K562 (cell line): ENCODE data around the gene ARL8A. TPM values are rescaled to one million over a fixed set of nuclear protein-coding genes. Genes with fewer than 3 reads are reported as not detected.

Source experiments
- ATAC-seq: fragments of 200-7000 bp; cut with Tn5 transposase; 3 replicates; pipeline ENCODE4 v1.9.1; 2020; ENCODE audit warnings: moderate library complexity
- Bru-seq: library from RNA; stranded (reverse); fragments of 400-500 nt; gene quantifications from one replicate; lab custom pipeline; 2021; lab: Mats Ljungman, UMichigan
- BruChase-seq, 2 experiments: library from RNA; stranded (reverse); fragments of 400-500 nt; gene quantifications; one replicate each; lab custom pipeline; 2021; lab: Mats Ljungman, UMichigan
- BruUV-seq: library from RNA; stranded (reverse); fragments of 400-500 nt; replicated peaks from 2 replicates; lab custom pipeline; 2021; lab: Mats Ljungman, UMichigan
- CTCF ChIA-PET: fragments of 300-600 bp; formaldehyde crosslinking; extraction: SDS; loops from one replicate; lab custom pipeline; 2021; ENCODE audit warnings: low intra/inter-chr PET ratio; lab: Yijun Ruan, JAX
- POLR2A ChIA-PET: fragments of 300-600, 350-650 bp; sonication (Branson Sonifier 250); formaldehyde crosslinking; extraction: SDS; loops from one replicate; lab custom pipeline; 2021; ENCODE audit warnings: antibody characterized with exemption, inconsistent platforms; lab: Yijun Ruan, JAX
- DNase-seq, 4 experiments: peaks; one replicate each; pipeline versions ENCODE4 v3.0.0 to v3.0.0-alpha.2; 2011 to 2018; ENCODE audit warnings: low spot score in 3 of 4, mixed read lengths in 3 of 4; ENCODE audit errors: extremely low read depth in 1 of 4
- FAIRE-seq: peaks from 2 replicates; lab custom pipeline; 2011; peaks lifted over from hg19 to GRCh38; lab: Jason Lieb, UNC
- H2AFZ ChIP-seq: 2 replicates; pipeline ENCODE4 v1.6.0; 2011; ENCODE audit warnings: low read depth, low read length, control low read depth, inconsistent platforms
- H3K27ac ChIP-seq: fragments of 200-600 bp; 3 replicates; pipeline ENCODE4 v1.8.0; 2011; ENCODE audit warnings: low read depth, mild to moderate bottlenecking, control low read depth, inconsistent platforms, low read length, moderate library complexity, mixed read lengths; ENCODE audit errors: extremely low read depth
- H3K27me3 ChIP-seq, 2 experiments: fragments of 300-600 bp in 1 of 2; 2 replicates in 1 of 2; 3 replicates in 1 of 2; pipeline versions ENCODE4 v1.6.0 to v1.8.0; 2011; ENCODE audit warnings: inconsistent platforms in 2 of 2, low read length in 2 of 2, mild to moderate bottlenecking in 1 of 2, mixed read lengths in 1 of 2, moderate library complexity in 1 of 2; ENCODE audit not compliant: control insufficient read depth in 2 of 2, insufficient read depth in 2 of 2
- H3K36me3 ChIP-seq: fragments of 300-600 bp; 3 replicates; pipeline ENCODE4 v1.8.0; 2011; ENCODE audit warnings: mild to moderate bottlenecking, low read length, inconsistent platforms; ENCODE audit not compliant: control insufficient read depth, insufficient read depth
- H3K4me1 ChIP-seq, 2 experiments: fragments of 200-600 bp in 1 of 2; replicated peaks in 1 of 2; 2 replicates in 1 of 2; 3 replicates in 1 of 2; pipeline versions ENCODE4 v1.5.1 to v1.8.0; 2011; ENCODE audit warnings: inconsistent platforms in 2 of 2, low read length in 2 of 2, mild to moderate bottlenecking in 1 of 2, mixed read lengths in 1 of 2, moderate library complexity in 1 of 2; ENCODE audit not compliant: control insufficient read depth in 2 of 2, insufficient read depth in 2 of 2
- H3K4me2 ChIP-seq: 2 replicates; pipeline ENCODE4 v1.6.1; 2011; ENCODE audit warnings: low read length, control low read depth, inconsistent platforms, mixed read lengths; ENCODE audit not compliant: insufficient read depth
- H3K4me3 ChIP-seq: fragments of 200-600 bp; sonication (generic), shearing (Covaris generic); 2 replicates; pipeline ENCODE4 v1.5.1; 2016; ENCODE audit warnings: control low read depth, inconsistent platforms
- H3K79me2 ChIP-seq: fragments of 200-600 bp; 3 replicates; pipeline ENCODE4 v1.8.0; 2011; ENCODE audit warnings: low read length, inconsistent platforms; ENCODE audit not compliant: control insufficient read depth, insufficient read depth
- H3K9ac ChIP-seq, 2 experiments: 2 replicates each; pipeline versions ENCODE4 v1.6.0 to v1.6.1; 2011; ENCODE audit warnings: low read depth in 2 of 2, low read length in 2 of 2, control low read depth in 1 of 2, inconsistent platforms in 1 of 2, mild to moderate bottlenecking in 1 of 2, mixed read lengths in 1 of 2; ENCODE audit not compliant: insufficient read depth in 1 of 2
- H3K9me1 ChIP-seq: one replicate; pipeline ENCODE4 v1.6.0; 2011; ENCODE audit warnings: inconsistent platforms, mild to moderate bottlenecking, low read length, moderate library complexity; ENCODE audit not compliant: control insufficient read depth, insufficient read depth
- H3K9me3 ChIP-seq: replicated peaks from 2 replicates; pipeline ENCODE4 v1.5.1; 2011; ENCODE audit warnings: low read depth, low read length, inconsistent platforms; ENCODE audit not compliant: control insufficient read depth, insufficient read depth
- H4K20me1 ChIP-seq: replicated peaks from 2 replicates; pipeline ENCODE4 v1.6.1; 2011; ENCODE audit warnings: low read length, inconsistent platforms, mixed read lengths; ENCODE audit not compliant: control insufficient read depth, insufficient read depth
- ARID4B ChIP-seq: sonication (generic); formaldehyde crosslinking; IDR thresholded peaks from 2 replicates; pipeline ENCODE4 v1.8.0; 2022; ENCODE audit warnings: mild to moderate bottlenecking, missing genetic modification reagents
- CBX1 ChIP-seq: sonication (generic); IDR thresholded peaks from 2 replicates; pipeline ENCODE4 v1.6.1; 2016; ENCODE audit warnings: antibody characterized with exemption, low read depth, mild to moderate bottlenecking
- CREB3L1 ChIP-seq: fragments of 450-650 bp; IDR thresholded peaks from 2 replicates; pipeline ENCODE4 v1.6.1; 2014; ENCODE audit warnings: low read depth, mild to moderate bottlenecking, moderate library complexity, borderline replicate concordance
- HMGN3 ChIP-seq: IDR thresholded peaks from 2 replicates; pipeline ENCODE4 v1.6.1; 2011; ENCODE audit warnings: borderline replicate concordance, low read depth, mild to moderate bottlenecking, mixed read lengths, low read length; ENCODE audit not compliant: insufficient read length; ENCODE audit errors: extremely low read depth
- PURB ChIP-seq: sonication (generic); formaldehyde crosslinking; IDR thresholded peaks from 2 replicates; pipeline ENCODE4 v1.9.0; 2021; ENCODE audit warnings: low read depth, mild to moderate bottlenecking, missing genetic modification reagents
- RBM22 ChIP-seq: fragments of 200-400 bp; formaldehyde crosslinking; IDR thresholded peaks from 2 replicates; pipeline ENCODE4 v1.6.1; 2018; ENCODE audit warnings: low read length, low read depth; ENCODE audit not compliant: poor library complexity, severe bottlenecking
- SIN3B ChIP-seq: fragments of 450-650 bp; IDR thresholded peaks from 2 replicates; pipeline ENCODE4 v1.6.1; 2017; ENCODE audit warnings: low read depth, mild to moderate bottlenecking, moderate library complexity
- ZNF586 ChIP-seq: fragments of 450-650 bp; formaldehyde crosslinking; conservative IDR thresholded peaks from 2 replicates; pipeline ENCODE4 v1.4.0; 2020; ENCODE audit warnings: mild to moderate bottlenecking, moderate library complexity
- WGBS: fragments of 100-300 bp; shearing (Covaris generic); methylation state at CpG from one replicate; pipeline ENCODE4 v1.1.6; 2016; ENCODE audit warnings: low coverage, mixed read lengths; ENCODE audit not compliant: insufficient coverage; ENCODE audit errors: missing lambda C conversion rate; 5-methylcytosine and 5-hydroxymethylcytosine counted together
- in situ Hi-C: fragments of 300-500 bp; cut with MboI; formaldehyde crosslinking; loops from 4 replicates; pipeline ENCODE4 v1.15.0; 2018; ENCODE audit warnings: inconsistent platforms, mixed read lengths
- intact Hi-C: fragments of 100-400 bp; cut with micrococcal nuclease; formaldehyde crosslinking; loops from 2 replicates; pipeline ENCODE4 v1.14.2; 2022
- long read RNA-seq, 3 experiments: library from polyadenylated mRNA in 2 of 3; library from RNA in 1 of 3; unstranded in 2 of 3; stranded (forward) in 1 of 3; transcript quantifications; one replicate each; pipeline ENCODE4 v2.0.0, GENCODE V29; 2019 to 2022
- polyA minus RNA-seq, 3 experiments: library from RNA; depleted of rRNA, polyadenylated mRNA; stranded (reverse); fragments of >200 nt; gene quantifications; 2 replicates each; pipeline ENCODE4 v1.2.3, GENCODE V29; 2011
- polyA plus RNA-seq, 8 experiments: library from polyadenylated mRNA; depleted of rRNA in 4 of 8; stranded (reverse) in 5 of 8; unstranded in 3 of 8; fragments of >200 nt; fragmentation: Nextera tagmentation in 2 of 8; fragmentation: Illumina TruSeq in 1 of 8; extraction: Ambion mirVana in 2 of 8; extraction: Trizol in 1 of 8; gene quantifications; 2 replicates each; pipeline versions ENCODE4 v1.2.1 to v1.2.3, GENCODE V29; 2011 to 2014; ENCODE audit warnings: inconsistent platforms in 1 of 8, missing spikeins in 1 of 8
- total RNA-seq, 7 experiments: library from RNA; depleted of rRNA in 6 of 7; stranded (reverse); fragments of >200 nt in 6 of 7; fragmentation: Illumina TruSeq in 2 of 7; extraction: Trizol in 2 of 7; gene quantifications; 2 replicates each; pipeline versions ENCODE4 v1.2.1 to v1.2.3, GENCODE V29; 2011 to 2021; ENCODE audit warnings: low replicate concordance in 1 of 7

The ARL8A gene
- total RNA-seq (2011; cell fraction: chromatin; rRNA removed; ENCODE audit: low replicate concordance): 15.5 and 36.2 TPM in 2 replicates
- 13.9 and 24.0 TPM in 2 replicates for total RNA-seq (2011; cell fraction: nucleolus; rRNA removed)
- 13.5 and 19.8 TPM in 2 replicates for total RNA-seq (2011; cell fraction: nucleoplasm; rRNA removed)
- total RNA-seq (2014; rRNA removed) (13.1 and 21.8 TPM in 2 replicates), total RNA-seq (2014; rRNA removed; fragmentation: Illumina TruSeq; extraction: Trizol) (7.9 and 9.2 TPM in 2 replicates), total RNA-seq (2015; rRNA removed; fragmentation: Illumina TruSeq; extraction: Trizol) (11.1 and 11.8 TPM in 2 replicates), total RNA-seq (2021) (19.1 and 22.7 TPM in 2 replicates), polyA plus RNA-seq (2011; rRNA removed) (27.3 and 58.1 TPM in 2 replicates), polyA plus RNA-seq (2014; fragmentation: Illumina TruSeq; extraction: Trizol) (11.4 and 15.9 TPM in 2 replicates), polyA plus RNA-seq (2014; fragmentation: Nextera tagmentation; extraction: Ambion mirVana) (under 1 TPM; 0.17 to 0.32 TPM), polyA plus RNA-seq (2014; rRNA removed) (15.3 and 15.6 TPM in 2 replicates), polyA minus RNA-seq (2011; rRNA and poly(A)+ RNA removed) (12.5 and 17.4 TPM in 2 replicates), Bru-seq, nascent RNA (percentile 72 among the genes with signal in this experiment), BruChase-seq, experiment 1, labeled RNA remaining after a 2-hour chase (percentile 69 among the genes with signal in this experiment), BruChase-seq, experiment 2, labeled RNA remaining after a 6-hour chase (percentile 77 among the genes with signal in this experiment)
- 17.5 and 24.2 TPM in 2 replicates for polyA plus RNA-seq (2011; cell fraction: cytosol; rRNA removed)
- polyA plus RNA-seq (2011; cell fraction: nucleus; rRNA removed): 31.3 and 39.1 TPM in 2 replicates
- polyA plus RNA-seq (2012): 21.7 and 25.7 TPM in 2 replicates
- polyA minus RNA-seq (2011; cell fraction: cytosol; rRNA and poly(A)+ RNA removed): 11.4 and 13.7 TPM in 2 replicates
- 3.4 and 10.0 TPM in 2 replicates for polyA minus RNA-seq (2011; cell fraction: nucleus; rRNA and poly(A)+ RNA removed)
- long read RNA-seq, experiment 1, transcript ARL8A-201 (7 exons, 1,793 nt): major isoform, 21 of 28 reads
- long read RNA-seq, experiment 1, partial matches to known transcripts: 1 of 28 reads
- long read RNA-seq, experiment 1, other reads (novel, unspliced or antisense): 6 of 28 reads
- long read RNA-seq, experiment 2, transcript ARL8A-201 (7 exons, 1,793 nt): major isoform, 14 of 22 reads
- long read RNA-seq, experiment 2, partial matches to known transcripts: 1 of 22 reads
- long read RNA-seq, experiment 2, other reads (novel, unspliced or antisense): 7 of 22 reads
- long read RNA-seq, experiment 3: 0 reads

- CTCF ChIA-PET: no interaction called here
- Histone ChIP-seq H3K4me2 (peak within 1 kb of the TSS; percentile 84), H3K4me3 (peak within 1 kb of the TSS; percentile 80), H3K79me2 (peaks cover 30% of the 10 kb centered on the region), H3K9me1 (peaks cover 4% of the 10 kb centered on the region), H3K9ac (peak within 1 kb of the TSS; percentile 76 to 97), H3K36me3 (peaks cover 35% of the 10 kb centered on the region), H4K20me1 (peaks cover 7% of the 10 kb centered on the region), H2AFZ (peak within 1 kb of the TSS; percentile 96), H3K27ac (peak within 1 kb of the TSS; percentile 73), H3K4me1 (peaks cover 19 to 31% of the 10 kb centered on the region in 2 experiments; a peak in 4 of 5 replicates), H3K9me3 (no peaks in the 10 kb centered on the region), H3K27me3 (no peaks in the 10 kb centered on the region)
- peak; percentile 86 for ATAC-seq
- no TSS peak for BruUV-seq
- POLR2A ChIA-PET: interaction anchor here (0.6 to 8.9 kb wide), 8 partner anchors 8 to 181 kb away, joined by 3 to 49 read pairs (median 4); no protein-coding TSS in a partner anchor
- peak; percentile 81 to 92 (median 91) for DNase-seq
- WGBS: under 1% methylated on average over 62 of the region's 82 CpGs
- intact Hi-C loops: no loop called here
- FAIRE-seq: no peak
- in situ Hi-C loops: no loop called here
- TF ChIP-seq RBM22 (peak; percentile 53), CBX1 (0 out of 2 replicates have a peak, but pooled peaks have one; percentile 51), CREB3L1 (0 out of 2 replicates have a peak, but pooled peaks have one; percentile 38), ZNF586 (CRISPR knock-in tag) (0 out of 2 replicates have a peak, but pooled peaks have one; percentile 18), SIN3B (peak; percentile 56), PURB (no peak), ARID4B (CRISPR knock-in tag) (peak; percentile 42), HMGN3 (peak; percentile 43)
These were observed at the start of gene ARL8A for GRCh38 chr1:202144402-202145067. Gene ARL8A, minus strand, starts transcription at chr1:202144737. Its CDS starts 165 bp downstream, at chr1:202144572.
